K562 (cell line): ENCODE data around the gene EXOG. TPM values are rescaled to one million over a fixed set of nuclear protein-coding genes. Genes with fewer than 3 reads are reported as not detected.

Experiments
- ARNT ChIP-seq, 2 experiments: fragments of 450-650 bp; IDR thresholded peaks; 2 replicates each; pipeline ENCODE4 v1.6.1; 2016; ENCODE audit warnings: mild to moderate bottlenecking in 1 of 2
- C11orf30 ChIP-seq: fragments of 450-650 bp; IDR thresholded peaks from 2 replicates; pipeline ENCODE4 v1.6.1; 2016; ENCODE audit warnings: low read depth, mild to moderate bottlenecking
- ETS1 ChIP-seq: conservative IDR thresholded peaks from 2 replicates; pipeline ENCODE4 v1.6.1; 2011; ENCODE audit warnings: low read depth, mild to moderate bottlenecking, low read length; ENCODE audit not compliant: control insufficient read depth
- FUS ChIP-seq: fragments of 200-400 bp; formaldehyde crosslinking; optimal IDR thresholded peaks from 2 replicates; pipeline ENCODE3; 2017; ENCODE audit warnings: low read depth, low read length
- KAT8 ChIP-seq: fragments of 450-650 bp; IDR thresholded peaks from 2 replicates; pipeline ENCODE4 v1.6.1; 2016; ENCODE audit warnings: low read depth, mild to moderate bottlenecking
- SPI1 ChIP-seq: IDR thresholded peaks from 2 replicates; pipeline ENCODE4 v1.6.1; 2011; ENCODE audit warnings: low read depth, low read length, control low read depth, borderline replicate concordance
- STAG1 ChIP-seq: sonication (generic); formaldehyde crosslinking; IDR thresholded peaks from 2 replicates; pipeline ENCODE4 v1.5.0; 2020; ENCODE audit warnings: missing genetic modification reagents, borderline replicate concordance
- TSHZ1 ChIP-seq: fragments of 250-450 bp; sonication (Bioruptor Pico); IDR thresholded peaks from 2 replicates; pipeline ENCODE4 v1.4.0; 2020; ENCODE audit warnings: mild to moderate bottlenecking, moderate library complexity
- ZFX ChIP-seq: sonication (generic); formaldehyde crosslinking; IDR thresholded peaks from 2 replicates; pipeline ENCODE4 v1.8.0; 2022; ENCODE audit warnings: mild to moderate bottlenecking, missing genetic modification reagents, moderate library complexity
- ZNF586 ChIP-seq: fragments of 450-650 bp; formaldehyde crosslinking; conservative IDR thresholded peaks from 2 replicates; pipeline ENCODE4 v1.4.0; 2020; ENCODE audit warnings: mild to moderate bottlenecking, moderate library complexity
- polyA plus RNA-seq, 8 experiments: library from polyadenylated mRNA; depleted of rRNA in 4 of 8; stranded (reverse) in 5 of 8; unstranded in 3 of 8; fragments of >200 nt; fragmentation: Nextera tagmentation in 2 of 8; fragmentation: Illumina TruSeq in 1 of 8; extraction: Ambion mirVana in 2 of 8; extraction: Trizol in 1 of 8; gene quantifications; 2 replicates each; pipeline versions ENCODE4 v1.2.1 to v1.2.3, GENCODE V29; 2011 to 2014; ENCODE audit warnings: inconsistent platforms in 1 of 8, missing spikeins in 1 of 8
- total RNA-seq, 7 experiments: library from RNA; depleted of rRNA in 6 of 7; stranded (reverse); fragments of >200 nt in 6 of 7; fragmentation: Illumina TruSeq in 2 of 7; extraction: Trizol in 2 of 7; gene quantifications; 2 replicates each; pipeline versions ENCODE4 v1.2.1 to v1.2.3, GENCODE V29; 2011 to 2021; ENCODE audit warnings: low replicate concordance in 1 of 7
- TF ChIP-seq, protein P1 (sequence below): fragments of 450-650 bp; formaldehyde crosslinking; IDR thresholded peaks from 2 replicates; pipeline ENCODE4 v1.4.0; 2020; ENCODE audit warnings: mild to moderate bottlenecking
- TF ChIP-seq, protein P2 (sequence below), 2 experiments: fragments of 150-350 bp in 1 of 2; IDR thresholded peaks; 2 replicates each; pipeline ENCODE4 v1.6.1; 2012 to 2016; ENCODE audit warnings: low read depth in 2 of 2, low read length in 2 of 2, mild to moderate bottlenecking in 1 of 2, moderate library complexity in 1 of 2
- TF ChIP-seq, protein P3 (sequence below), 2 experiments: fragments of 200-800 bp in 1 of 2; sonication (Bioruptor generic) in 1 of 2; sonication (generic) in 1 of 2; formaldehyde crosslinking in 1 of 2; IDR thresholded peaks in 1 of 2; conservative IDR thresholded peaks in 1 of 2; 2 replicates each; pipeline versions ENCODE4 v1.5.0 to v1.6.1; 2016 to 2020; ENCODE audit warnings: missing compliant biosample characterization in 1 of 2, missing genetic modification characterization in 1 of 2, missing genetic modification reagents in 1 of 2

The EXOG gene
- total and polyA plus RNA-seq, 9 of the 15 experiments (the other 6 are each of a cell fraction or from before 2014, with no cell fraction given) = 10.8 to 21.7 (median 14.8) TPM

DNA sequence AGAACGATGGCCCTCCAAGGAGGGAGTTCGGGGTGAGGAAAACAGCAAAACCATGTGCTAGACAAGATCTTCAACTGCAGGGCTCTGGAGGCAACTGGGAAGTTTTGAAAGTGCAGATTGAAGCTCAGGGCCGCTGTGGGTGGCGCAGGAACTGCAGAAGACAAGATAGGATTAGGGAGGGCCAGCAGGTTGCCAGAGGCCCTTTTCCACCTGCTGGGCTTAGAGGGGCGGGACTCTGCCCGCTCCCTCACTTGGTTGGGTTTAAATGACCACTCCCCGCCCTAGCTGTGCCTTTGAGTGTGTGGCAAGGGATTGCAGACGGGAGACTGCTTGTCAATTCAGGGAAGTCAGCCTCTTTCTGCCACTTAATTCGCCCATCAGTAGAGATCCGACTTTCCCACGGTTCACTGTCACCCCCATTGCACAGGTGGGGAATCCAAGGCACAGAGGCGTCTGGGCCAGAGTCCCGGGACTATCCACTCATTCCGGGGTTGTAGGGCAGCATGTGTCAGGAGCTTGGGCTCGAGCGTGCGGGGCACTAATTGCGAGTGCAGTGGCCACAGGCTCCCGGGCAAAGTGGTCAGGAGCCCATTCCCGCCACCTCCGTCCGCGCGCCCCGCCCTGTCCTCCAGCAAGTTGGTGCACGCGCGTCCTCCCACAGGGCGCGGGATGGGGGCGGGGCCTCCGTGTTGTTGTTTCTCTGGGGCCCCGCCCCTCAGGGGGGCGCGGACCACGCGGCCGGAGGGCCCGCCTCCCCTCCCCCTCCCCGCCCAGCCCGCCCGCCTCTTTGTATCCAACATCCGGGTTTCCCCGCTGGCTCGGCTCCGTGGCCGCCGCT lies 42.8 kb upstream of the EXOG start, which contains the start of gene ACVR2B (continued):
- no peak for TF ChIP-seq TSHZ1 (CRISPR knock-in tag)
- TF ChIP-seq, protein P1, sequence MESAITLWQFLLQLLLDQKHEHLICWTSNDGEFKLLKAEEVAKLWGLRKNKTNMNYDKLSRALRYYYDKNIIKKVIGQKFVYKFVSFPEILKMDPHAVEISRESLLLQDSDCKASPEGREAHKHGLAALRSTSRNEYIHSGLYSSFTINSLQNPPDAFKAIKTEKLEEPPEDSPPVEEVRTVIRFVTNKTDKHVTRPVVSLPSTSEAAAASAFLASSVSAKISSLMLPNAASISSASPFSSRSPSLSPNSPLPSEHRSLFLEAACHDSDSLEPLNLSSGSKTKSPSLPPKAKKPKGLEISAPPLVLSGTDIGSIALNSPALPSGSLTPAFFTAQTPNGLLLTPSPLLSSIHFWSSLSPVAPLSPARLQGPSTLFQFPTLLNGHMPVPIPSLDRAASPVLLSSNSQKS (CRISPR knock-in tag) = no peak
- 0 out of 2 replicates have a peak, but pooled peaks have one; percentile 28 for TF ChIP-seq STAG1
- TF ChIP-seq KAT8 = no peak
- TF ChIP-seq ETS1 = peak; percentile 67; the same call in 1 of the 2 replicates
- TF ChIP-seq, protein P2, sequence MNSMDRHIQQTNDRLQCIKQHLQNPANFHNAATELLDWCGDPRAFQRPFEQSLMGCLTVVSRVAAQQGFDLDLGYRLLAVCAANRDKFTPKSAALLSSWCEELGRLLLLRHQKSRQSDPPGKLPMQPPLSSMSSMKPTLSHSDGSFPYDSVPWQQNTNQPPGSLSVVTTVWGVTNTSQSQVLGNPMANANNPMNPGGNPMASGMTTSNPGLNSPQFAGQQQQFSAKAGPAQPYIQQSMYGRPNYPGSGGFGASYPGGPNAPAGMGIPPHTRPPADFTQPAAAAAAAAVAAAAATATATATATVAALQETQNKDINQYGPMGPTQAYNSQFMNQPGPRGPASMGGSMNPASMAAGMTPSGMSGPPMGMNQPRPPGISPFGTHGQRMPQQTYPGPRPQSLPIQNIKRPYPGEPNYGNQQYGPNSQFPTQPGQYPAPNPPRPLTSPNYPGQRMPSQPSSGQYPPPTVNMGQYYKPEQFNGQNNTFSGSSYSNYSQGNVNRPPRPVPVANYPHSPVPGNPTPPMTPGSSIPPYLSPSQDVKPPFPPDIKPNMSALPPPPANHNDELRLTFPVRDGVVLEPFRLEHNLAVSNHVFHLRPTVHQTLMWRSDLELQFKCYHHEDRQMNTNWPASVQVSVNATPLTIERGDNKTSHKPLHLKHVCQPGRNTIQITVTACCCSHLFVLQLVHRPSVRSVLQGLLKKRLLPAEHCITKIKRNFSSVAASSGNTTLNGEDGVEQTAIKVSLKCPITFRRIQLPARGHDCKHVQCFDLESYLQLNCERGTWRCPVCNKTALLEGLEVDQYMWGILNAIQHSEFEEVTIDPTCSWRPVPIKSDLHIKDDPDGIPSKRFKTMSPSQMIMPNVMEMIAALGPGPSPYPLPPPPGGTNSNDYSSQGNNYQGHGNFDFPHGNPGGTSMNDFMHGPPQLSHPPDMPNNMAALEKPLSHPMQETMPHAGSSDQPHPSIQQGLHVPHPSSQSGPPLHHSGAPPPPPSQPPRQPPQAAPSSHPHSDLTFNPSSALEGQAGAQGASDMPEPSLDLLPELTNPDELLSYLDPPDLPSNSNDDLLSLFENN (IDR thresholded peaks at IDR 0.05; ENCODE audit: low read depth in 2 of 2, low read length in 2 of 2) = no peak
- TF ChIP-seq C11orf30 = no peak
- no peak for TF ChIP-seq ZNF586
- TF ChIP-seq, protein P3, sequence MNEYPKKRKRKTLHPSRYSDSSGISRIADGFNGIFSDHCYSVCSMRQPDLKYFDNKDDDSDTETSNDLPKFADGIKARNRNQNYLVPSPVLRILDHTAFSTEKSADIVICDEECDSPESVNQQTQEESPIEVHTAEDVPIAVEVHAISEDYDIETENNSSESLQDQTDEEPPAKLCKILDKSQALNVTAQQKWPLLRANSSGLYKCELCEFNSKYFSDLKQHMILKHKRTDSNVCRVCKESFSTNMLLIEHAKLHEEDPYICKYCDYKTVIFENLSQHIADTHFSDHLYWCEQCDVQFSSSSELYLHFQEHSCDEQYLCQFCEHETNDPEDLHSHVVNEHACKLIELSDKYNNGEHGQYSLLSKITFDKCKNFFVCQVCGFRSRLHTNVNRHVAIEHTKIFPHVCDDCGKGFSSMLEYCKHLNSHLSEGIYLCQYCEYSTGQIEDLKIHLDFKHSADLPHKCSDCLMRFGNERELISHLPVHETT (CRISPR knock-in tag; conservative IDR thresholded peaks at IDR 0.05 in 1 of 2, IDR thresholded peaks at IDR 0.05 in 1 of 2) = no peak
- TF ChIP-seq ARNT (IDR thresholded peaks at IDR 0.05) = no peak
- TF ChIP-seq ZFX (CRISPR knock-in tag) = no peak
- no peak for TF ChIP-seq SPI1
- TF ChIP-seq FUS = no peak
